Keratinocyte (primary cell): ENCODE data around the gene VN1R2.
"Not testable (repeated sequence)": the region's sequence is repeated elsewhere in the genome, so short reads cannot be mapped to it uniquely, and the experiment has no call there.

Experiments used
- CTCF ChIP-seq, 3 experiments: IDR thresholded peaks in 1 of 3; conservative IDR thresholded peaks in 1 of 3; optimal IDR thresholded peaks in 1 of 3; 2 replicates in 2 of 3; 3 replicates in 1 of 3; pipeline versions ENCODE3 to v1.5.1; 2011; ENCODE audit warnings: low read length in 3 of 3, mild to moderate bottlenecking in 3 of 3, moderate library complexity in 2 of 3, control low read depth in 1 of 3, inconsistent platforms in 1 of 3; ENCODE audit not compliant: insufficient read depth in 2 of 3; ENCODE audit errors: extremely low read depth in 1 of 3
- EZH2 ChIP-seq: IDR thresholded peaks from one replicate; pipeline ENCODE4 v1.6.1; 2012; ENCODE audit warnings: inconsistent platforms, mild to moderate bottlenecking, low read length, moderate library complexity

GRCh38 chr19:53301341-53301740 lies 43.2 kb downstream of the VN1R2 start:
- not testable (repeated sequence) for TF ChIP-seq CTCF (optimal IDR thresholded peaks at IDR 0.05 in 1 of 3, IDR thresholded peaks at IDR 0.05 in 1 of 3, conservative IDR thresholded peaks at IDR 0.05 in 1 of 3; ENCODE audit: extremely low read depth in 1 of 3, insufficient read depth in 2 of 3, low read length in 3 of 3); EZH2
